Measurements from ENCODE around the gene STING1.
"Not testable (repeated sequence)": the region's sequence is repeated elsewhere in the genome, so short reads cannot be mapped to it uniquely, and the experiment has no call there.

The STING1 gene

DNA sequence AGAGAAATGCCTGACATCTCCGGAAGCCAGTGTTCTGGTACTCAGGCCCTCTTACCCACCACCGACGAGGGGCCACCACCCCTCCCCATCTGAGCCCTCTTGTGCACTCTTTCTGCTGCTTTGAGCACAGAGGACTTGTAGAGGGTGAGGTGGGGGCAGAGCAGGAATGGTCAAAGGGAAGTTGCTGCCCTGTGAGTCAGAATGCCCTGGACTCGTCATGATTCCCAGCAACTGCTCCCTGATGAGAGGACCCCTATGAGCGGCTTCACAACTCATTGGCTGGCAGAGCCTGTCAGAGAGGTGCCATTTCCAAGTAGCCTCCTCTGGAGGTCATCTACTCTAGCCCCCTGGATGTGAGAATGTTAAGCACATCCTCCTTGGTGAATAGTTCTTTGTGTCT, 20.9 kb downstream of the STING1 start:
- no peak for DNase-seq

DNA sequence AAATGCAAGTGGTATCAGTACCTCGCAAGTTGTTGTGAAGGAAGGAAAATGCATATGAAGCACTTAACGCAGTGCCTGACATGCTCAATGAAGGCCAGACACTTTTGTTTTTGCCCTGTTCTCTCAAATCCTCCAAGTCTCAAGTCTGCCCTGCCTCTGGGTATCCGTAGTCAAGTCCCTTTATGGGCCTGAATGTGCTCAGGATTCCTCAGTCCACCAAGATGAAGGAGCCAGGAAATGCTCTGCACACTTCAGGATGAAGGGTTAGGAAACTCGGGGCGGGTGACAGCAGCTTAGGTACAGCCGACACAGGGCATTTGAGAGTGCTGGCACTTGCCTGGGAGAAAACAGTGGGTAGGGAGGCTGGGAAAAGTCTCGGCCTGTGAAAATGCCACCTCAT, 21.4 kb downstream of the STING1 start:
- DNase-seq, result no peak

DNA sequence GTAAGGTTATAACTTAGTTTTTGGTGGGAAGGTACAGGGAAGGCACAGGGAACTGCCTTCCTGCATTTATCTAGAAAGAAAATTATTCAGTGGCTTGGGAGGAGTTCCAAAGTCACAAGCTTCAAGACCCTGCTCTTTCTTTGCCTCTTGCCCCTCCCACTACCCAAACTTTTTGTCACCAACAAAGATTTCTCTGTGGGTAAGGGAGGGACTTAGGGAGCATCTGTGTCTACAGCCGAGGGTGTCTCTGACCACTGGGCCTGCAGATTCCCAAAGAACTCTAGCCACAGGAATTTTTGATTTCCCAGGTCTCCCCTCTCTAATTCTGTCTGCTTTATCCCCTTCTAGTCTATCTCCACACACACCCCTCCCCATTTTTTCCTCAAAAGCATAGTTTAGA, 22.1 kb downstream of the STING1 start:
- DNase-seq, result no peak

DNA sequence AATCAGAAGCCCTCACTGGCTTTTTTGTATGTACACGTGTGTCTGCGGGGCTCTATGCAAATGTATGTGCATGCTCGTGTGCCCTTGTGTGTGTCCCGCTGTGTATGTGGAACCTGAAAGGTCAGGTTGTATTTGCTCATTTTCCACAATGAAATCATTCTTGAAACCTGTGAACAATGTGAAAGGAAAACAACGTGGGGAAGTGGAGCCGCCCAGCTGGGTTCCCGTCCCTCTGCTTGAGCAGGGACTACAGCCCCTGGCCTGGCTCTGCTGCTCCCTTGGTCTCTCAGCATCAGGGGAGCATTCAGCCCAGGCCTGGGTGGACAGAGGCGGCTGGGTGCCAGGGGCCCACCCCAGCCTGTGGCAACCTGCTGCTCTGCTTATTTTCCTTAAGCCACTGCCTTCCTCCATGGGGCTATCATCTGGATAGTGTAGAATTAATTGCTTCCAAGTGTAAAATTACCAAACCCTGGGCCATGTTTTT, 23.1 kb downstream of the STING1 start:
- DNase-seq, result peak in 1 of 2 donors; percentile 60

DNA sequence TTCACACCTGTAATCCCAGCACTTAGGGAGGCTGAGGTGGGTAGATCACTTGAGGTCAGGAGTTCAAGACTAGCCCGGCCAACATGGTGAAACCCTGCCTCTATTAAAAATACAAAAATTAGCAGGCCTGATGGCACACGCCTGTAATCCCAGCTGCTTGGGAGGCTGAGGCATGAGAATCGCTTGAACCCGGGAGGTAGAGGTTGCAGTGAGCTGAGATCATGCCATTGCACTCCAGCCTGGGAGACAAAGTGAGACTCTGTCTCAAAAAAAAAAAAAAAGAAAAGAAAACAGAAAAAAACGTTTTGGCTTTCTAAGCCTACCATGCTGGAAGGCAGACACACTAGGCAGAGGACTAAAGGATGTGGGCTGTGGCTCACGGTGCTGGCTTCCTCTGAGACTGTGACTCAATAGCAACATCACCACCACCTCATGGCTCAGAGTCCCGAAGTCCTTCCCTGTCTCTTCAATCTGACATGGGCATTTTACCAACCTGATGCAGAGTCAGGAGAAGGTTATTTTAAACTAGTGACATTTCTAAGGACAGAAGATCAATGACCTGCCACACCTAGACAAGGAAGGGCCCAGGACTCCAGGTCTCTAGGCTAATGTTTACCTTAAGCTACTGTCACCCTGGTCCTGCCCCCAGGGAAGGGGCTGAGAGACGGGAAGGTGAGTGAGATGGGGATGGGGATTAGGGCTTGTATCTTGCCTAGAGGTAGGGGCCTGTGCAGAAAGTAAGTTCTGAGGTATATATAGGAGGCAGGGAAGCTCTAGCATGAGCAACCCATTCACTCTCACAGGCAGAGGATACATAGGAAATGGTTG, 23.8 kb downstream of the STING1 start:
- DNase-seq, result peak; percentile 72 to 76

DNA sequence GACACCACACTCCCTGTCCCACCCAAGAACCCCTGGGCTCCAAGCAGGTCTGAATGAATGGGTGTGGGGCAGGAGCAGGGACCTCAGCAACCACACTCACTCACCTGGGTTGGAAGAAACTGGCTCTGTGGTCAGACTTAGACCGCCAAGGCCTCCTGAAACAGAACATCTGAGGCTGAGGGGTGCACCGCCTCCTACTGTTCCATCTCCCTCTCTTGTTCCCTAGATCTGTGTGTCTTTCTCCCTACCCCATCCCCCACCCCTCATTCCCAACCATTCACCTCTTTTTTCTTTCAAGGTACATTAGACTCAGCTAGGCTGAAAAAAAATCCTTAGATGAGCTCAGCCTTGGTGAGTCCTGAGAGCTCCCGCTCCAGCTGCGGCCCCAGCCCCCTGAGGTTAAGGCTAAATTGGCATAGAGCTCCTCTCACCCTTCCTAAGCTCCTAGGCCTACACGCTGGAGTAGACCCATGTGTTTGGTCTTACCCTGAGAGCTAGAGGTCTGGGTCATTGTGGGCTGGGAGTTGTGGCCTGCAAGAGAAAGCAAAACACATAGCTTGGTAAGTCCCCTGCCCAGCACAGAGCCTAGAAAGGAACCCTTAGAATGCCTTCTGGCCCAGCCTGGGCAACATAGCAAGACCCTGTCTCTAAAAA, 24.8 kb downstream of the STING1 start:
- no peak for DNase-seq

DNA sequence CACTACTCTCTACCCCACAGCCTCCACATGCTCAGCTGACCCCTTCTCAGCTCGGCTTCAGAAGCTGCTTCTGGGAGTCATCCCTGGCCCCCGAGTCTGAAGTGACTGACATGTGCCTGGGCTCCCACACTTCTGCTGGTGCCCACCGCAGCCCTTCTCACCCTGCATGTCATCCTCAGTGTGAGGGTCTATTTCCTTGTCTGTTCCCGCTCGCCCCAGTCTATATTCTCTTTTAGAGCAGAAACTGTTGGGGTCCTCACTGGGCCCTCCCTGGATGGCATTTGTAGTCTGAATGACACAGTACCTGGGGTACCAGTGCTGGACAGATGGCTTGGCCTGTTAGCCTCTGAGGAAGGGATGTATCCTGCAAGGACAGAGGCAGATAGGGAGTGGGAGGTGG, 25.3 kb downstream of the STING1 start:
- no peak for DNase-seq

DNA sequence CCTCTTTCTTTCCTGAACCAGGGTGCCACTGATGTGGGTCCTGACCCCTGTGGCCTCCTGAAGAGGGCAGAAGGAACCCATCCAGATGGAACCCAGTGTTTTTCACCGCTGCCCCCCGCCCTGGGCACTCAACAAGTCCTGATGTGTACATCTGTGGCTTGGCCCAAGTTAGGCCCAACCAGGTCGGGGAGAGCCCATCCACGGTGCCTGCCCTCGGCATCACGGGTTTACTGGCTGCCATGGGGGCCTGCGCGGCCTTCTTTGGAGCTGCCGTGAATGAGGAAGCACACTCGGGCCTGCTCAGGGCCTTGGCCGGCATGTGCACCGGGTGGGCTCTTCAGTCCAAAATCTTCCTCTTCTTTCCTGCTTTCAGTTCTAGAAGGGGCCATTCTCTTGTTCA, 25.8 kb downstream of the STING1 start:
- no peak for DNase-seq

DNA sequence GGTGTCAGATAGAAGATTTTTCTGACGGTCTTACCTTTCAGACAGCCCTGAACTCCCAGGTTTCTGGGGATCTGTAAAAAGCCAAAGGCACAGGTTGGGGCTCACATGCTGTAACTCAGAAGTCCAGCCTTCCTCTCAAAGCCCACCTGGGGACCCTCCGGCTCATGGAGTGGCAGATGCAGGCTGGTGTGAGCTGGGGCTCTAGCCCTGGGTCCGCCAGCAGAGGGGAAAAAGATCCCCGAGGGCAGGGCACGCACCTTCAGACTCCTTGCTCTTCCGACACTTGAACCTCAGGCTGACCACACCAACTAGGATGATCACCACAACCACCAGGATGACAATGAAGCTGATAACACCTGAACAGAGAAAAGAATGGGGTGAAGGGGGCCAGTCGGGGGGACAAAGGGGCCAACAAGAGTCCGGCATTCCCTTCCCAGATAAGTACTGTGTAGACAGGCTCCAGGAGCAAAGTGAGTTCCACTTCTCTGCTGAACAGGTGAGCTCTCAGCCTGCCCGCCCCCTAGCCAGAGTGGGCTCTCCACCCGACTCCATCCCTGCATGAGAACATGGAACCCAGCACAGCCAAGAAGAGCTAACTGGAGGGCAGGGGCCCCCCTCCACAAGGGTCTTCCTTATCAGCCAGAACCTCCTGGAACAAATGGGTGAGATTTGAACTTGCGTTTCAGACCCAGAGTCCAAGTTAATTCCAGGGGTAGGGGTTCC, 27.8 kb downstream of the STING1 start:
- DNase-seq, result no peak

DNA sequence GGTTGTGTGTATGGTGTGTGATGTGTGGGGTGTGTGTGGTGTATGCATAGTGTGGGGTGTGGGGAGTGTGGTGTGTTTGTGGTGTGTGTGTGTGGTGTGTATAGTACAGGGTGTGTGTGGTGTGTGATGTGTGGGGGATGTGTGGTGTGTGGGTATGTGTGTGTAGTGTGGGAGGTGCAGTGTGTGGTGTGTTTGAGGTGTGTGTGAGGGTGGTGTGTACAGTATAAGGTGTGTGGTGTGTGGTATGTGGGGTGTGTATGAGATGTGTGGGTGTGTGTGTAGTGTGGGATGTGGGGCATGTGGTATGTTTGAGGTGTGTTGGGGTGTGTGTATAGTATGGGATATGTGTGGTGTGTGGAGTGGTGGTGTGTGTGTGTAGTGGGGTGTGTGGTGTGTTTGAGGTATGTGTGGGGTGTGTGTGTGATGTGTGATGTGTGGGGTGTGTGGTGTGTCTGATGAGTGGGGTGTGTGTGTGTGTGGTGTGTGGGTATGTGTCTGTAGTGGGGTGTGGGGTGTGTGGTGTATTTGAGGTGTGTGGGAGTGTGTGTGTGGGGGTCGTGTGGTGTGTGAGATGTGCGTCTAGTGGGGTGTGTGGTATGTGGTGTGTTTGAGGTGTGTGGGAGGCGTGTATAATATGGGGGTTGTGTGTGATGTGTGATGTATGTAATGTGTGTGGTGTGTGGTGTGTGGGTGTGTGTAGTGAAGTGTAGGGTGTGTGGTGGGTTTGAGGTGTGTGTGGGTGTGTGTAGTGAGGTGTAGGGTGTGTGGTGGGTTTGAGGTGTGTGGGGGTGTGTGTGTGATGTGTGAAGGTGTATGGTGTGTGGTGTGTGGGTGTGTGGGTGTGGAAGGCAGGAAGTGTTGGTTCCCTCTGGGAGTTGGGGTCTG, 28.6 kb downstream of the STING1 start:
- DNase-seq, result no peak

DNA sequence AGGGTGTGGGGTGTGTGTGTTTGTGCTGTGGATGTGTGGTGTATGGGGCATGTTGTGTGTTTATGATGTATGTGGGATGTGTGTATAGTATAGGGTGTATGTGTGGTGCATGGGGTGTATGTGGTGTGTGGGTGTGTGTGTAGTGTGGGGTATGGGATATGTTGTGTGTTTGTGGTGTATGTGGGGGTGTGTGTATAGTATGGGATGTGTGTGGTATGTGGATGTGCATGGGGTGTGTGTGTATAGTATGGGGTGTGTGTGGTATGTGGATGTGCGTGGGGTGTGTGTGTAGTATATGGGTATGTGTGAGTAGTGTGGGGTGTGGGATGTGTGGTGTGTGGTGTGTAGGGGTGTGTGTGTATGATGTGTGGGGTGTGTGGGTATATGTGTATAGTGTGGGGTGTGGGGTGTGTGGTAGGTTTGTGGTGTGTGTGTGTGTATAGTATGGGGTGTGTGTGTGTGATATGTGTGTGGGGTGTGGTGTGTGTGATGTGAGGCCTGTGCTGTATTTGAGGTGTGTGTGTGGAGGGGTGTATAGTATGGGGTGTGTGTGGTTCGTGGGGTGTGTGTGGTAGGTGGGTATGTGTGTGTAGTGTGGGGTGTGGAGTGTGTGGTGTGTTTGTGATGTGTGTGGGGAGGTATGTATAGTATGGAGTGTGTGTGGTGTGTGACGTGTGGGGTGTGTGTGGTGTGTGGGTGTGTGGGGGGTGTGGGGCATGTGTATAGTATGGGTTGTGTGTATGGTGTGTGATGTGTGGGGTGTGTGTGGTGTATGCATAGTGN, 30.5 kb downstream of the STING1 start:
- no peak for DNase-seq

DNA sequence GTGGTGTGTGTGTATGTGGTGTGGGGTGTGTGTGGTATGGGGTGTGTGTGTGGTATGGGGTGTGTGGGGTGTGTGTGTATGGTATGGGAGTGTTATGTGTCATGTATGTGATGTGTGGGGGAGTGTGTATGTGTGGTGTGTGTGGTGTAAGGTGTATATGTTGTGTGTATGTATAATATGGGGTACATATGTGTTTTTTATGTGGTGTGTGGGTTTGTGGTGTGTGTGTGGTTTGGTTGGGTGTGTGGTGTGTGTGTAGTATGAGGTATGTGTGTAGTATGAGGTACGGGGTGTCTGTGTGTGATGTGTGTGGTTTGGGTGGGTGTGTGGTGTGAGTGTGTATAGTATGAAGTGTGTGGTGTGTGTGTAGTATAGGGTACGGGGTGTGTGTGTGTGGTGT, 31.4 kb downstream of the STING1 start:
- DNase-seq, result no peak

DNA sequence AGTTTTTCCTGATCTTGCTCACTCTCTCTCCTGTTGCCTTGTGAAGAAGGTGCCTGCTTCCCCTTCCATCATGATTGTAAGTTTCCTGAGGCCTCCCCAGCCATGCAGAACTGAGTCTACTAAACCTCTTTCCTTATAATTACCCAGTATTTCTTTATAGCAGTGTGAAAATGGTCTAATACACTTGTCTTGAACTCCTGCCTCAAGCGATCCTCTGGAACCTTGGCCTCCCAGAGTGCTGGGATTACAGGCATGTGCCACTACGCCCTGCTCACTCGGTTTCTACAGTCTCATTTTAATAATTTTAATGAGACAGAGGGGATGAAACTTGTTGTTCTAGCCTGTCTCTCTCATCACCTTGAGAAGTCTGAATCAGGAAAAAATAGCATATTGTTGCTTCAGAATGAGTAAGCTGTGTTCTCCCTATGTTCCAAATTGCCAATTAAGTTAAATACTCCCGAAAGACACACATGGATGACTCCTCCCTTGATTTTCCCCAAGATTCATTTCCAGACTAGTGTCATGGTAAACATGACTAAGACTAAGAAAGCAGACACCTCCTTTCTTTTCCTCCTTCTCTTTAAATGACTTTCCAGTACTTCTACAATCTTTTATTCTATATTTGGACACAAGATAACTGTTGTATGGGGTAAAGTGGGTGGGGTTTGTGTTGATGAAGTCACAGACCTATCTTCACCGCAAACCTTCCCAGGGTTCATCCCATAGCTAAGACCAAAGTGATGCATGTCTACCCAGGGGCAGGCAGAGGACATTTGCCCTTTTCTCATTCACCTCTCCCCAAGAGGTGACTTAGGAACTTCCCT, 35.4 kb downstream of the STING1 start:
- peak in 1 of 2 donors; percentile 50 for DNase-seq

DNA sequence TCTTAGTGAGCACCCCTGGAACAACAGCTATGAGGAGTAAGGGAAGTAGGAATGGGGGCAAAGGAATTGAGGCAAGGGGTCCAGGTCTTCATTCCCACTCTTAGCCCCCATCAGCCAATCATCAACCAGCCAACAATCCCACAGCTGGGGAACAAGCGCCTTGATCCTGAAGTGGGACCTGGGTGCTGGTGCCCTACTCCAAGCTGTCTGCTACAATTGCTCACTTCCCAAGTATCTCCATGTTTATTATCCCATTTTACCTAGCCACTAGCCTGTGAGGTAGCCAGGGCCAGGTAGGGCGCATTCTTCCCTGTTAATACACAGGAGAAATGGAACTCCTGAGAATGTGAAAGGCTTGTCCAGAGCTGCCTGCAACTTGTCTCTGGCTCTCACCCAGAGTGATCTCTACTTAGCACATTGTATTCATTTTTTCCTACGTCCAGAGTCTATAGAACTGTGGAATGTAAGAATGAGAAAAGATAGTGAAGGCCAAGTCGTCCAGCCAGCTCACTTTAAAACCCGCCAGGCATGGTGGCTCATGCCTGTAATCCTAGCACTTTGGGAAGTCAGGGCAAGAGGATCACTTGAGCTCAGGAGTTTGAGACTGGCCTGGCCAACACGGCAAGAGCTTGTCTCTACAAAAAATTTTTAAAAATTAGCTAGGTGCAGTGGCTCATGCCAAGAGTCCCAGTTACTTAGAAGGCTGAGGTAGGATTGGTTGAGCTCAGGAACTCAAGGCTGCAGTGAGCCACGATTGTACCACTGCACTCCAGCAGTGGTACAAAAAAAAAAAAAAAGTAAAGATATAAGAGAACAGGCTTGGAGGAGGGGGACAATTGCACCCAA, 37.0 kb downstream of the STING1 start:
- DNase-seq, result no peak

DNA sequence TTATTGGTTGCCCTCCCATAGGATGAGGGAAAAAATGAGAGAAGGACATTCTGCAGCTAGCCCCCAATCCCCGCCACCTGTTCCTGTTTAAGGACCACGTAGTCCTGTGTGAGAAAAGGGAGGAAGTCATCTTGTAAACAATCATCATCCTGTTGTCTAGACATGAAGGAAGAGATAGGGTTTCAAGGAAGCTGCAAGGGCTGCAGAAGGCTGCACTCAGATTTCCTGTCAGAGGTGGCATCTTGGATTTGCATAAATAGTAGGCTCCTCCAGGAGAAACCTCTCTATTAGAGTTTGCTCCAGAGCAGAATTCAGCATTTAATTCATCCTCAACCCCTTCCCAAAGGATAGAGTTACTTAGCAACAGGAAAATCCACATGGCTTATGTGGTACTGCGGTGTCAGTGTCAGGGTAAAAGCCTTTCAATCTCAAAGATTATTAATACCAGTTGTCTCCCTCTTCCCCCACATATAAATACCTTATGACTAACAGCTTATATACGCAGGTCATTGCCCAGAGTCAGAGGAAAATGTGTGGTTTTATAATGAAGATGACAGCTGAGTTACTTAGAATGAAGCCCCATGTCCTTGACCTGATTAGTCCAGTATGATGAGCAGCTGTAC, 38.6 kb downstream of the STING1 start:
- DNase-seq, result no peak

DNA sequence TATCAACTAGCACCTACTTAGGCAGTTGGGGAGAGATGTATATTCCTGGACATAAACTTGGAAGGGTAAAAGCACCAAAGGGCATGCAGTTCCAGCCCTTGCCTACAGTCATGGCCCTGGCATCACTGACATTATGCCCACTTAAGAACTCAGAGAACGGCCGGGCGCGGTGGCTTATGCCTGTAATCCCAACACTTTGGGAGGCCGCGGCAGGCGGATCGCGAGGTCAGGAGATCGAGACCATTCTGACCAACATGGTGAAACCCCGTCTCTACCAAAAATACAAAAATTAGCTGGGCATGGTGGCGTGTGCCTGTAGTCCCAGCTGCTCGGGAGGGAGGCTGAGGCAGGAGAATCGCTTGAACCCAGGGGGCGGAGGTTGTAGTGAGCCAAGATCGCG, 42.1 kb downstream of the STING1 start:
- DNase-seq, result not testable (repeated sequence)

DNA sequence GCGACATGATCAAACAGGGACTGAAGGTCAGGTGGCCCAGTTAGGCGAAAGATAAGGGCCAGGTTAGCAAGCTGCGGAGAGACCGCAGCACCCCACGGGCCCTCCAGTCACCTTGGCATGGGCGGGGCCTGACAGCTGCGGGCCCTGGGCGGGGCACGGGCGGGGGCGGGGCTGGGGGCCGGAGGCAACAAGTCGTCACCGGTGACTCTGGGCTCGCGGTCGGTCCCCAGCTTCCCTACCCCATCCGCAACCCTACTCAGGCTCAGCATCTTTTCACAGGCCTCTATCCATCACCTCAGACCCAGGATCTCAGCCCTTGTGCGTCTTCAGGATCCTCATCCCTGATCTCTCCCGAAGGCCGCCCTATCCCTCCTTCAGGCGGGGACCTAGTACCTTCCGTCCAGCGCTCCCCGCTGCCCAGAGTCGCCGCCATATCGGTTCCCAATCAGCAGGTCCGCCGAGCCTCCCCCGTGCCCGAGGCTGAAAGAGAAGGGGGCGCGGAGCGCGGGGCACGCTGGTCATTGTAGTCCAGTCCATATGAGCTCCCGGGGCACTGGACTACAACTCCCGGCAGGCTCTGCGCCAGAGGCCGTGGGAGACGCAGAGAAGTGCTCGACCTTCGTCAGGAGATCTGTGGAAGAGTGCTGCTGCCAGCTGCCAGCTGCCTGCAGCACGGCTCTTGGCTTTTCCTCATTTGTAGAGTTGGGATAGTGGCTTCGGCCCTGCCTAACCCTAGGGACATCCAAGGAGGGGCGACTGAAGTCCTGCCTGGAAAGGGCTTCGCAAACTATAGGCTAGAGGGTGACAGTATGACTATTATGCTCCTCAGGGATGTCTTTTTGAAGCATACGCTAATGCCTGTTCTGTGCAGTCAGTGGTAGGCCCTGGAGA, 43.3 kb downstream of the STING1 start, which contains the start of gene DNAJC18:
Gene DNAJC18 (minus strand): TSS at position 513 of the 891 bp plus-strand sequence. CDS start 80 bp downstream, at position 433.
- DNase-seq, result peak; percentile 92 to 93

DNA sequence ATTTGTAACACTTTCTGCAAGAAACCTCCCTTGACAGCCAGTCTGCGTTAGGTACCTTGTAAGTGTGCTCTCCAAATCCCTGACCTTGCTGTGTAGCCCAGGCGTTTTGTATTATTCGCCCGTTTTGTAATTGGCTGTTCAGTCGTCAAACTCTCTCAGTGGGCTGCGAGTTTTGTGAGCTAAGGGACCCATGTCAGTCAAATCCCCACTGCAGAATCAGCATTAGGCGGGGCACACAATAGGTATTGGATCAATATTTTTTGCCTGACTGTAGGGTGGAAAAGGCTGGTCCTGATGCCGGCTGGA, 43.9 kb downstream of the STING1 start:
- no peak for DNase-seq
